ENCODE measurements around the gene RERG.

GRCh38 chr12:15152868-15153267 lies 68.3 kb downstream of the RERG start:
- TF ChIP-seq CTCF (conservative IDR thresholded peaks at IDR 0.05) (no peak), ZFX (IDR thresholded peaks at IDR 0.05) (no peak)
